Stimulated activated CD4-positive, alpha-beta T cell treated with anti-CD3 and anti-CD28 coated beads, Interleukin-2, amount 100 ng/mL, for 24 hours (primary cell): ENCODE data around the gene DCUN1D3.
A peak's percentile ranks its signal among the peaks of the same experiment; 100 is the strongest.

Source experiments
- DNase-seq, 2 donors: peaks; one replicate each; pipeline ENCODE4 v3.0.0-alpha.2; 2020

The DCUN1D3 gene

DNA sequence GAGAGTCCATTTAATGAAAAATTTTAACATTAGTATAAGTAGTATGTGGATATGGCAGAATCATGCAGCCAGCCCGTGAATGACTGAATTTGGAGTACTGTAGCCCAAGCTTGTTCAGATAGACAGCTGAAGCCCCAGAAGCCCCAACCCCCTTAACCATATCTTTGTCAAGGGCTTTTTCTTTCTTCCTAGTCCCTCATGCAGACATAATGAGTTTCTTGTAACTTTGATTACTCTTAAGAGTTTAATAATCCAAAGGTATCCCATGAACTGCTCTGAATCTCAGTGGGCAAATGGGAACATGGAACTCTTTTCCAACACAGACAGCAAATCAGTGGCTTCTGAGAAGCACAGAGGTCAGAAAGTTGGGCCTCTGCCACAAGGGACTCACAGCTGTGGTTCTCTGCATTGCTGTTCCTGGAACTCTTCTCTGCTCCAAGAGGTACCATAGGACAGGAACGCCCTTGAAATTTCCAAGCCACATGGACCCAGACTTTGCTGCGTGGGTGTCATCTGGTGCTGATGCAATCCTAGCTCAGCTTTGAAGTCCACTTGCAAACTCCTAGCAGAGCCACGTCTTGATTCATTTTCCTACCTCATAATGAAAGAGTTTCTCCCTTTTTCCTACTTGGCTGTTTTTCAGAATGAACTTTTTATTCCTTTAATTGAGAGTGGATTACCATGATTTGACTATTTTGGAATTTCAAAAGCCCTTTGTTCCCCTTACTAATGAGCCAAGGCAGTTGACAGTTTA lies 18.5 kb upstream of the DCUN1D3 start:
- no peak for DNase-seq

DNA sequence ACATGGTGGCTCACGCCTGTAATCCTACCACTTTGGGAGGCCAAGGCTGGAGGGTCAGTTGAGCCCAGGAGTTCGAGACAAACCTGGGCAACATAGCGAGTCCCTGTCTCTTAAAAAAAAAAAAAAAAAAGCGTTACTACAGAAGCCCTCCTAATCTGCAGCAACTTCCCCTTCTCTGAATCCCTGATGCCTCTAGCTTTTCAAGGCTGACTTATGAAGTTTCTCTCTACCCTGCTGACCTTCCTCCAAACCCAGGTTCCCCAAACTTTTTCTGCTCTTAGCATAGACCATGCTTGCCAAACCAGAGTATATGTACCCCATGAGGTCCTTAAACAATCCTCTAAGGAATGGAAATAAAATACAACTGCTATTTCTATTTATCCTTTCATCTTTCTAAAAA lies 16.8 kb upstream of the DCUN1D3 start:
- no peak for DNase-seq

DNA sequence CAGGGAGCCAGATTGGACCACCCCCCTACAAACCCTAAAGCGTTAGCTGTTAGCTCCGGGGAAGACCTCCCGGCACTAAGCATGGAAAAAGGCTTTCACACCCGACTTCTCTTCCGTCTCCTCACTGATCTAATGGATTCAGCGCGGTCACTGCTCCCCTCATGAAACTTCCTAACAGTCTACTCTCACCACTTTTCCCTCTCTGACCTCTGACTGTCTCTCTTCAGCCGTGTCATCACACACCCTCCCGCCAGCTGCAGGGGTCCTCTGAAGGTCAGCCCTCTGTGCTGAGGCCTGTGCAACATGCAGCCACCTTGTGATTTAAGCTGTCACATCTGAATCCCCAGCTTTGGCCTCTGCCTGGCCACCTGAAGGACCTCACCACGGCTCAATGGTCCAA lies 16.1 kb upstream of the DCUN1D3 start:
- DNase-seq, result no peak

DNA sequence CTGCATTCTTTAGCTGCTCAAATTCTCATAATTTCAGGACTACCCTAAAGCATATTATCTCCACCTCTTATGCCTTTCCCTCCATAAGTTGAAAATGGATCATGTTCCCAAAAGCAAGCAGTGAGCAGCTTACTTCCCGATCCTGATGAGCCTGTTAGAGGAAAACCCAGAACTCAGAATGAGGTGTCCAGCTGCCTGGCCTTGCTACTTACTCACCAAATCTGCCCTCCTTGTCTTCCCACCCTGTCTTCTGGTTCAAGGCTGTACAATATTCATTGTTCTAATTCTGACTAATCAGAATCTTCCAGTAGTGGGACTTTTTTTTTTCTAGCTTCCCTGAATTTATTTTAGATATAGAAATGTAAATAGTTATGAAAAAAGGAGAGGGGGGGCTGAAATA lies 11.2 kb upstream of the DCUN1D3 start:
- DNase-seq, result no peak

DNA sequence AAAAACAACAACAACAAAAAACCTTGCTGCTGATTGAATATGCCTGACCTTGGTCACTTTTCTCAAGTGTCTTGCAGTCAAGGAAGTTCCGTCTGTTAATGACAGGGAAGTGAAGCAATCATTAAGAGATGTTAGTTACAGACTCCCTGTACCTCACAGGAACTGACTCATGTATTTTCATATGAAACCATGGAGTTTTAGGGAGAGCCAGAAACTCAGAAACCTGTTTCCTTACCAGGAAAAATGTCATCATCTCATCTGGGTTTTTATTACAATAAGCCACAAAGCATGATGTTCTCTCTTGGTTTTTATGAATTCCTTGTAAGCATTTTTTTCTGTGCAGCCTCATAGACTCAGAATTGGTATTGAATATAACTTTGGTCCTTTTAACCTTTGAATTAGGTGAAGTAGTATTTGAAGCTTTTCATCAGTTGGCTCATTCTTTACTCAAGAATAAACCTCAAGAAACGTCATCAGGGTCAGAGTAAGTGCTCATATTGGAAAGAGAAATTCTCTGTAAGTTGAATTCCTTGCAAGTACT lies 10.7 kb upstream of the DCUN1D3 start:
- DNase-seq, result no peak

DNA sequence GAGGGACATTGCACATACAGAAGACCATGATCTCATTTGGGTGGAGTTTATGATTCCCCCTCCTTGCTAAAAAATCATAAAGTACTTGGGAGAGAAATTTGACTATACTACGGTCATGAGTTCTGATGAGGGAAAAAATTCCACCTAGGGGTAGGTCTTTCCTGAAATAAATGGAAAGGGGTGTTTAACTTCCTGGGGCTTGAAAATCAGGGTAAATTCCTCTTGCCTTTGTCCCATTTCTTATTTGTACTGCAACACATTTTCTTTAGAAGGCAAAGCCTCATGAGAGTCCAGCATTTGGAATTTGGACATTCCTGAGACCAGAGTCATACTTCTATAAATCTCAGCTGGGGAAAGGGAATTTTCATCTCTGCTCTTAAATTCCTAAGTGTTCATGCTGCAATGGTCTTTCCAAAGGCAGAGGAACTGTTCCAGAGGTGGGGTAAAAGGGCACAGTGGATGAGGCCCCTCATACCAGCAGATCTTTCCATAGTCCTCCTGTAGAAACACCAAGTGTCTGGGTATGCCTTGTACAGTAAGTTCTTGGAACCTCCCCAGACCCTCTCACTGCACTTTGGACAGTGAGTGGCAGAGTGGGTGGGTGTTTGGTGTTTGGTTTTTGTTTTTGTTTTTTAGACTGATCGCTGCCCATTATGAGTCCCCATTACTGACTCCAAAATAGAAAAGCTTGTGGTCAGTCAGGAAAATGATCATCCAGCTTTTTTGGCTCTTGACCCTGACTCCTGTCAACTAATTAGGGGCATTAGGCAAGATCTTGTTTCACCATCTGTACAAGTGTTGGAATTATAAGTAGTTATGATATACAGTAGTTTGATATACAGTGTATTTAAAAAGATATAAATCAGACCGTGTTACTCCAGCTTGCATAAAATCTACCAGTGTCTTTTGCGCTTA lies 6.4 kb upstream of the DCUN1D3 start:
- DNase-seq, result no peak

DNA sequence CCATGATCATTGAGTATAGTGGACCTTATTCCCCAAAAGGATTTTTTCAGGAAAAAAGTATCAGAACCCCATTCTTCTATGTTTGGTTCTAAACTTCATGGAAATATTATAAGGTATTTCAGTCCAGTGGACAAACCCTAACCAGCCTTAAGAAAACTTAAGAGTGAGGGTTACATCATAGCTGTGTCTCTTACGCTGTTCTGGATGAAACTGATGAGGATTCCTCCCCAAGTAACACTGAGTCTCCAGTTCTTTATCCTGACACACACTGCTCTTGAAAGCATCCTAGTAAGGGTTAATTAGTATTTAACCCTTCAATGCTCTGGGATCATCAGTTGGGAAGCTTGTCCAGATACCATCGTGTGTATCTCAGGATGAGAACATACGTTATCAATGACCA lies 5.4 kb upstream of the DCUN1D3 start:
- DNase-seq, result no peak

DNA sequence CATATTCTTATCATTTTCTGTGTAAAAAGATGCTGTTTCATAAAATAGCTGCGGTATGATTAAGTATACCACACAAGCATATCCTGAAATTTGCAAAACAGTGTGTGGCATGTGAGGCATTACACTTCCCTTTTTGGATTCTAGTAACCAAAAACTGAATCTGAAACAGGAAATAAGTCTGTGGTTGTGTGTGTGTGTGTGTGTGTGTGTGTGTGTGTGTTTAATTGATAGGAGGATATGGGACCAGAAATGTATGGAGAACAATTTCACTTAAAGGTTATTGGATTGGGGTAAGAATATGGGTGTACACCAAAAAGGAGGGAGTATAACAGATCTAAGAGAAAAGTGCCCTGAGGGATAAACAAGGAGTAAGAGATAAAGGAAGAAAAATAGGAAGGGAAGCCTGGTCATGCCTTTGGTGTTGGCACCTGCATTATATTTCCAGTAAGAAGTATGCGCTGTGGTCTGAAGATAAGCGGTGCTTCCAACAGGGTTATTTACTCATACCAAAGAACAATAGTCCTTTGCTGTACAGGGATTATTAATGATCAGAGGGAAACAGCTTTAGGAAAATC lies 4.4 kb upstream of the DCUN1D3 start:
- peak; percentile 20 to 32 for DNase-seq

DNA sequence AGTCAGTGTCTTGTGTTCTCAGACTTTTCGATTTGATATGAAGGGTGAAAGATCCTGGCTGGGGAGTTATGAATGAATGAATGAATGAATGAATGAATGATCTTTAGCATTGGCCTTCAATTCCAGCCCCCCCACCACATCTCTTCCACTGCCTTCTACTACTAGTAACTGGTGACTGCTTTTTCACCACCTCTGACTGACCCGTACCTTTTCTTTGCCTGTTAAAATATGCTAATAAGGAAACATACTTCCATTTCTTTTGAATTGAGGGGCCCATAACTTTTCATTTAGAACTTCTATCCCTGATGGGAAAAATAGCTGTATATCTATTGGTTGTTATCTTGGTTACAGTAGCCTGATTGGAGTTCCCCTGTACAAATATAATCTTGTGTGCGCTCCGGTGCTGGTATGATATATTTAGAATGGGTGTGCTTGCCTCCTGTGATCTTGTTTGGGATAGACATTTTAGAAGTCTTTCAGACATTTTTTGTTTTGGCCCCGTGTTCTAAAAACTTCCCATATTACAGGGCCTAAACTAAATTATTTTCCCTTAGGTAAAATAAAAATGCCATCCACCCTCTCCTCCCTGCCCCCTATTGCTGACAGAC lies 3.8 kb upstream of the DCUN1D3 start:
- no peak for DNase-seq

DNA sequence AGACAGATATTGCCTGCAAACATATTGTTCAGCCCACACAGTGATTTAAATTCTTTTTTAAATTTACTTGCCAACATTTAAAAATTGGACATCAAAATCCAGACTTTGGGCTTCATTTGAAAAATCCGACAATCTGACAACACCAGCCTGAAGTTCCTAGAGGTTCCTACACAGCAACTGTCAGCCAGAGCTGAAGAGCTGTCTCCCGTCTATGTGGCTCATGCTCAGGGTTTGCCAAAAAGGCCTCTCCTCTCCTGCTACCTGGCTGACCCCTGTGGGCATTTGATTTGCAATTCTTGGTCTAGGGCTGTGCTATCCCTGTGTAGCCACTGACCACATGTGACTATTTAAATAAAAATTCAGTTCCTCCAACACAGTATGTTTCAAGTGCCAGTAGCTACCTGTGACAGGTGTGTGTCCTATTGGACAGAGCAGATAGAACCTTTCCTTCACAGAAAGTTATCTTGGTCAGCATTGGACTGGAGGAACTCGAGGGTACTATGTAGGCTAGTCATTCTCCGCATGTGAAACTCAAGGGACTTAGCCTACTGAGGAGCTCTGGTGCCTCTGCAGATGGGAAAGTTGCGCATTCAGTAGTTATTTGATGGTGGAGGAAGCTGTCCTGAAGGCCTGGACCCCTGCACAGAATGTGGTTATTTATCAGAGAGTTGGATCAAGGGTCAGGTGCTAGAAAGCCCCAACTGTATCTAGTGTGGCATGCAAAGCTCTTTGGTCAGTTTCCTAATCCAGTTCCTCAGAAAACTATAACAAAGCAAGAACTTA lies 3.1 kb upstream of the DCUN1D3 start:
- DNase-seq, result no peak

DNA sequence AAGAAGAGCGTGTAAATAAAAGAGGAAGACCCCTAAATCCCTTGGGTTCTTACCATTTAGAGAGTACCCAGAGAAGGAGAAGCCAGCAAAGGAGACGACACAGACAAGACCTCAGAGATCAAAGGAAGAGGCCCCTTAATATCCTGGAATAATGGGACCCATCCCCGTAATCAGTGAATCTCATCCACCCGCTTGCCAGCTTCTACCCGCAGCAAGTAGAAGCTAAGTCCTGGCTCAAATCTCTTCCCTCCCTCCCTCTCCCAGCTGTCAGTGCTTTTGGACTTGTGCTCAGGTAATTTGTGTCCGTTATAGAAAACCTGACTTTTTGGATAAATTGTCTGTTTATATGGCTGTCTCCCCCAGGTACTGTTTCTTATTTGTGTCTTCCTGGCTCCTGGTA lies 2.3 kb upstream of the DCUN1D3 start:
- no peak for DNase-seq

DNA sequence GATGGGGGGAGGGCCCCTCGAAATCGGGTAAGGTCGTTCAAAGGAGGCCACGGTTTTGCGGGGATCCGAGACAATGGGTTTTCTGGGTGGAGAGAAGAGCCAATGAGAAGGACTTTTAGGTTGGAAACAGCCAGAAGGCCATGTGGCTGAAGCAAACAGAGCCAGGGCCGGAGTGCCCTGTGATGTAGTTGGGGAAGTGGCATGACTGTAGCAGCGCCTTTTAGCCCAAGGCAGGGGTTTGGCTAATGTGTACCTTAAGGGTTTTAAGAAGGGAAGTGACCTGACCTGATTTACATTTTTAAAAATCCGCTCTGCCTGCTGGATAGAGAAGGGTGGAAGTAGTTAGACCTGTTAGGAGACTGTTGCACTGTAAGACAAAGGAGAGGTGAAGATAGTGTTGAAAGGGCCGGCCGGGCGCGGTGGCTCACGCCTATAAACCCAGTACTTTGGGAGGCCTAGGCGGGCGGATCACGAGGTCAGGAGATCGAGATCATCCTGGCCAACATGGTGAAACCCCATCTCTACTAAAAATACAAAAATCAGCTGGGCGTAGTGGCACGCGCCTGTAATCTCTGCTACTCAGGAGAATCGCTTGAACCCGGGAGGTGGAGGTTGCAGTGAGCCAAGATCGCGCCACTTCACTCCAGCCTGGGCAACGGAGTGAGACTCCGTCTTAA lies 1.4 kb upstream of the DCUN1D3 start:
- DNase-seq, result peak; percentile 21 to 25

DNA sequence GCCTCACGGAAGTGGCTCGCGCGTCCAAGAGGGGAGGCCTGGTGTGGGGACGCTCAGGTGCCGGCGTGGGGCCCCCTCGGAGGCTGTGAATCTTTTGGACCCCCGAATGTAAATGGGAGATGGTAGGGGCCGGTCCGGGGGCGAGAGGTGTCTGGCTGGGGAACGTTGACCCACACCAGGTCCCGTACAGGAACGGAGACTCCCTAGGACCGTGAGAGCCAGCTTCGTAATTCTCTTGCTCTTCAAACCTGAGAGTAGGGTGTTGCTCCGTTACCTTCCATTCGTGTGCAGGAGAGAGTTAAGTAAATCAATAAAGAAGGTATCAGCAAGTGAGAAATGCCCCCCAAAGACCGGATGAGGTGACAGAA lies 894 bp upstream of the DCUN1D3 start:
- DNase-seq, result no peak

DNA sequence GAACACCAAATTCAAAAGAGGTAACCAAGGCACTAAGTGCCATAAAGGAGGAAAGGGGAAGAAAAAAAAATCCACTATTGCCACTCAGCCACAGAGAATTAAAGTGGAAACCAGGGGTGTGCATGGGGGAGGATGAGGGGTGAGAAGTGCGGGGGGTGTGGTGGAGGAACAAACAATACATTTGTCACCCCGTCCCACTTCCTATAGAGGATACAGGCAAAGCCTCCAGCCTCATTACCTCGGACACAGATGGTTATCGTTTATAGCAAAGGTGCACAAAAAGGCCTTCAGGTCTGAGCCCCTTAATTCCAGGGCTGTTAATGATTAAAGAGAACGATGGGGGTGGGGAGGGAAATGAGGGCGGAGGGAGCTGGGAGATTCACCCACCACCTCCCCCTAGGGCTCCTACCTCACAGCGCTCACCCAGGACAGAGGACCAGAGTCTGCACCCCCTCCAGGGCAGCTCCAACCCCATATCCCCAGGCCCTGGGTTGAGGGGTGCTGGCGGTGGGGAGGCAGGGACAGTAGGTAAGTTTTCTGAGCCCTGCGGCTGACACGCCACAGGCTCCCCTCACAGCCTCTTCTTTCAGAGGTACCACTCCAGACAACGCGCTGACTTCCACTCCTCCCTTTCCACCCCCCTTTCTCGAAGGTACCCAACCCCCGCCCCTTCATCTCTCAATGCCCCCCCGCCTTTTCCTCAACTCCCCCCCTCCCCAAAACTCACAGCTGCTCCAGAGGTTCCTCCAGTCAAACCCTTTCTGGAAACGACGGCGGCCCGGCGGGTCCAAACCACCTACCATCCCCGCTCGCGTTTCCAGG lies 470 bp downstream of the DCUN1D3 start:
- no peak for DNase-seq

DNA sequence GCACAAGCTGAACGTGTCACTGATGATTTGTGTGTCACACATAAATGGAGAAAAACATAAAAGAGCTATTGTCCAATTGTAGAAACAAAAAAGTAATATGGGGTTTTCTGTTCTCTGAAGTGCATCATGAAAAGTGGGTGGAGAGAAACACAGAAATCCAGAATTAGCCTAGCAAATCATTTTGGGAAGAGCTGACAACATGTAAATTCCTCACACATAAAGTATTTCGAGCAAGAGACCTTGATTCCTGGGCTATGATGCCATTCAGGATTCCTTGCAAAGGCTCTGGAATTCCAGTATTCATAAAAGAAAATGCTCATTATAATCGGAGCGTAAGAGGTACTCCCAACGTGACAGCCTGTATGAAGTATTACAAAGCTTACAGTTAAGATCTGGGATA lies 1.1 kb downstream of the DCUN1D3 start:
- DNase-seq, result no peak

DNA sequence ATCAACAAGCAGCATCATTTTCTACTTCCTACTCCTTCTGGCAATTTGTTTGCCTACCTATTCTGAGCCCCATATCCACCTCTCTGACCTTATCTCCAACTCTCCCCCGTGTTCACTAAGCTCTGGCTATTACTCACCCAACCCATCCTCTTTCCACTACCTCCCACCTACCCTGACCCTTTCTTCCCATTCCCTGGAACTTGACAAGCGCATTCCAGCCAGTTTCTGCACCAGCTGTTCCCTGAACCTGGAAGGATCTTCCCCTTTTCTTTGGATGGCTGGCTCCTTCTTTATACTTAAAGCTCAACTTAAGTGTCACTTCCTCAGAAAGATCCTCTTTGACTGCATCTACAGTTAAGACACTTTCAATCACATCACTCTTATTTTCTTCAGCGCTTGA lies 2.2 kb downstream of the DCUN1D3 start:
- no peak for DNase-seq

DNA sequence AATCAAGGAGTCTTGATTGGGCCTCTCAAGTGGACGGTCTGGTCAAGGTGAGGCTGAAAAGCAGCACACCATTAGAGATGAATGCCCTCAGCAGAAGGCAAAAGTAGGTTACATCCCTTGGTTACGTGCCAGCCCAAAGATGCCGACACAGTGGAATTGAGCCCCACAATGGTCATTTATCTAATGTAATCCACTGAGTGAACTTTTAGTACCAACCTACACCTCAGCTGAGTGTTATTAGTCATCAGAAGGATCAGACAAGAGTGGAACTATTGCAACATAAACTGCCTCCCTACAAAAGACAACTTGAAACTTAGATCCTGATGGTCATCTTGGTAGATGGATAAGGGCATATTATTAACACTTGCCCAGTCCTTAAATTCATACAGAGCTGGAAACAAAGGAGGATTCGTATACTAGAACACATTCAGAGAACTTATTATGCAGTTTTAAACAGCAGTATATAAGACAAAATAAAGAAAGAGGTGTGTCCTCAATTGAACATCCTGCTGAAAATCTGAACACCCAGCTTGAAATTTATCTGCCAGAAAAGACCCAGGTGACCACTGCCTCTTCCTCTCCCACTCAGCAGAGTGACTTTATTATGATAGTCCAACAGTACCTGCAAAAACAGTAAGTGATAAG lies 2.8 kb downstream of the DCUN1D3 start:
- no peak for DNase-seq

DNA sequence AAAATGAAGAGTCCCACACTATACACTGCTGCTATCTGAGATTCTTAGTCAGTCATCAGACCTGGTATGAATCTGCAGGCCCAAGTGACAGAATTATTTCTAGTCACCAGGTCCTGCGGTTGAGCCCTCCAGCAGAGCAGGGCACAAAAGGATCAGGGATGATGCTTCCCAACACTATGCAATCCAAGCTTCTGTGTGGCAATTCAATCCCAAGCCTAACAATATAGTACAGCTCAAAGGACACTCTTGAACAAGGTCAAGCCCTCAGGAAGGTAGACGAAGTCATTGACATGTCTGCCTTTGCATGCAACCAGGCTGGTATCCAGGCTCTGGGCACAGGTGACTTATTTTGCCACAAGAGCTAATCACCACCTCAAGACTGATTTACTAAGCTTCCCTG lies 5.8 kb downstream of the DCUN1D3 start:
- DNase-seq, result no peak

DNA sequence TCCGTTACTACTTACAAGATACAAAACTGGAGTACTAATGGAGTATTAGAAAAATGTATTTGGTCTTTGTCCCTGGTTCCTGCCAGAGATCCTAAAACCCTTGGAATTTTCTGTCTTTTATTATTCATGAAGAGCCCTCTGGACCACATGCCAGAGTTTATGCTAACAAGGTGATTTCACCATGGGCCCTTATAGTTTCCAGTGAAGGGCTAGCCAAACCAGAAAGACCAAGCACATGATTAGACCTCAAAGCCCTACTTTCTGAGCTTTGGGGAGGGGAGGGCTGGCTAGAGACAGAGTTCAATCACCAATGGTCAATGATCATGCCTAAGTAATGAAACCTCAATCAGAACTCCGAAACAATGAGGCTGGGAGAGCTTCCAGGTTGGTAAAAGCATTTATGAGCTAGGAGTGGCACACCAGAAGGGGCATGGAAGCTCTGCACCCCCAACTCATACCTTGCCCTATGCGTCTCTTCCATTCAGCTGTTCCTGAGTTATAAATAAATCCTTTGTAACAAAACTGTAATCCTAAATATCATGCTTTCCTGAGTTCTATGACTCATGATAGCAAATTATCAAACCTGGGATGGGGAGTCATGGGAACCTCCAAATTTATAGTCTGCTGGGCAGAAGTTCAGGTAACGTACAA lies 10.4 kb downstream of the DCUN1D3 start:
- no peak for DNase-seq

DNA sequence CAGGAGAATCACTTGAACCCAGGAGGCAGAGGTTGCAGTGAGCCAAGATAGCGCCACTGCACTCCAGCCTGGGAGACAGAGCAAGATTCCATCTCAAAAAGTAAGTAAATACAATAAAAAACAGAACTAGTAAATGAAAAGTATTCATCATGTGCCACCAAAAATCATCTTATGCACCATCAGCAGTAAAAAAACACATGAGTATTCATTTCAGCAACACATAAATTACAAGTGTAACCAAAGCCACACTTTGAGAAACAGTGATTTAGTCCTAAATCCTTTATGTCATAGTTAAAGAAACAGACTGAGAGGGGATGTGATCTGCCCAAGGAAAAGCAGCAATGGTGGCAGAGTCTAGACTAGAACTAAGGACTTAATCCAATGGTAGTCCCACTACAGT lies 13.0 kb downstream of the DCUN1D3 start:
- no peak for DNase-seq
